Upper lobe of left lung (tissue), 4 donors: ENCODE results near the gene MCU.

ENCODE experiments used
- CTCF ChIP-seq, 6 experiments: fragments of 450-650 bp in 4 of 6; fragments of 200-600 bp in 2 of 6; sonication (generic) in 2 of 6; IDR thresholded peaks; one replicate each; pipeline ENCODE4 v1.5.1; 2016 to 2019; ENCODE audit warnings: antibody characterized with exemption in 6 of 6
- EP300 ChIP-seq, 4 donors: sonication (generic); formaldehyde crosslinking; IDR thresholded peaks; one replicate each; pipeline ENCODE4 v1.5.1; 2017; ENCODE audit warnings: antibody characterized with exemption in 4 of 4, control low read depth in 2 of 4
- POLR2A ChIP-seq, 4 donors: fragments of 450-650 bp; IDR thresholded peaks; one replicate each; pipeline ENCODE4 v1.5.1; 2016 to 2017; ENCODE audit warnings: antibody characterized with exemption in 4 of 4, mild to moderate bottlenecking in 2 of 4

- TF ChIP-seq CTCF (IDR thresholded peaks at IDR 0.05) = no peak
- no peak for TF ChIP-seq POLR2A (IDR thresholded peaks at IDR 0.05)
- TF ChIP-seq EP300 (IDR thresholded peaks at IDR 0.05) = no peak
Measured at GRCh38 chr10:72704117-72704516, 12.2 kb downstream of the MCU start.
